Measurements from ENCODE around the gene MZF1.

DNA sequence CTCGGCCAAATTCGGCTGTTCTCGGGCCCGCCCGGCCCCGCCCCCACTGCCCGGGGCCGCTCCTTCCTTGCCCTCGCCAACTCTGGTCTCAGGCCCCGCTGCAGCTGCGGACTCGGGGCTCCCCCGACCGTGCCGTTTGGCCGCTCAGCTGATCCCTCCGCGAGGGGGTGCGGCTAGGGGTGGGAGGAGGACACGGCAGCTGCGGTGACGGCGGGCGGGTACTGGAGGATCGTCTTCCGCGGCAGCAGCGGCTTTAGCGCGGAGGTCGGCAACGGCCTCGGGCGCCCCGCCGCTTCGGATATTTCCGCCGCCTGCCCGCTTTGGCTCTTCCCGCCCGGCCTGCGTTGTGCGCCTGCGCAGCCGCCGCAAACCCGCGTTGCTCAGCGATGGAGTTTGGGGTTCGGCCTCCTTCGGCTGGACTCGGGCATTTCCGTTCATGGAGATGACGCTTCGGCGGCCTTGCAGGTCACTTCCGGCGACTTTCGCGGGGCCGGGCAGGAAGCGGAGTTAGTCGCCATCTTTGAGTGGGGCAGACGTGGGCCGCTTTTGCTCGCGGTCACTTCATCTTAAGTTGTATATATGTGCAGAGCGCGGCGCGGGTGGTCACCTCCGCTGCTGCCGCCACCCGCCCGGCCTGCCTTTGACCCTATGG, 14.4 kb downstream of the MZF1 start:
- TF ChIP-seq EZH2 (IDR thresholded peaks at IDR 0.05; ENCODE audit: insufficient read depth, poor library complexity, severe bottlenecking) (no peak), EZH2phosphoT487 (IDR thresholded peaks at IDR 0.05; ENCODE audit: insufficient read depth, low read depth) (no peak)

Data from GM23248 (cell line).